Testis (tissue), 3 donors: ENCODE measurements around the gene TNRC6B. TPM values are rescaled to one million over a fixed set of nuclear protein-coding genes. Genes with fewer than 3 reads are reported as not detected.

ENCODE experiments used
- DNase-seq: peaks from one replicate; pipeline ENCODE4 v3.0.0-alpha.2; 2019
- H3K27ac ChIP-seq, 2 donors: fragments of 200-600 bp; sonication (generic); one replicate each; pipeline ENCODE4 v1.5.1; 2019
- H3K27me3 ChIP-seq: fragments of 200-600 bp; sonication (generic); one replicate; pipeline ENCODE4 v1.5.1; 2019
- H3K36me3 ChIP-seq: fragments of 200-600 bp; sonication (generic); one replicate; pipeline ENCODE4 v1.5.1; 2017; ENCODE audit warnings: low read depth; ENCODE audit errors: missing control alignments
- H3K4me1 ChIP-seq: fragments of 200-600 bp; sonication (generic); one replicate; pipeline ENCODE4 v1.5.1; 2019
- H3K4me3 ChIP-seq, 2 donors: fragments of 200-600 bp; sonication (generic); one replicate each; pipeline ENCODE4 v1.5.1; 2017 to 2019
- H3K9me3 ChIP-seq: fragments of 200-600 bp; sonication (generic); one replicate; pipeline ENCODE4 v1.5.1; 2017
- CTCF ChIP-seq, 3 experiments: fragments of 450-650 bp in 2 of 3; fragments of 200-600 bp in 1 of 3; sonication (generic) in 1 of 3; IDR thresholded peaks; one replicate each; pipeline ENCODE4 v1.5.1; 2016 to 2019; ENCODE audit warnings: antibody characterized with exemption in 3 of 3, mild to moderate bottlenecking in 2 of 3, moderate library complexity in 1 of 3
- POLR2A ChIP-seq: fragments of 450-650 bp; IDR thresholded peaks from one replicate; pipeline ENCODE4 v1.6.1; 2017; ENCODE audit warnings: antibody characterized with exemption, mild to moderate bottlenecking, moderate library complexity
- WGBS, 2 donors: methylation state at CpG; one replicate each; pipeline ENCODE4 v1.1.5; 2018; 5-methylcytosine and 5-hydroxymethylcytosine counted together
- intact Hi-C: fragments of 100-400 bp; cut with DNase I; formaldehyde crosslinking; loops from one replicate; pipeline ENCODE4 v1.15.1; 2023; ENCODE audit warnings: low total_unique reads
- polyA plus RNA-seq: library from polyadenylated mRNA; stranded (reverse); fragments of 350-450 nt; fragmentation: Illumina TruSeq; extraction: RNeasy Lipid Tissue Mini Kit (QIAGEN cat#74804); gene quantifications from one replicate; pipeline ENCODE4 v1.2.3, GENCODE V29; 2014; ENCODE audit warnings: low read depth, low replicate concordance; ENCODE audit not compliant: insufficient read depth
- total RNA-seq, 2 donors: library from RNA; depleted of rRNA; stranded (reverse); fragments of >200 nt; gene quantifications; one replicate each; pipeline ENCODE4 v1.2.3, GENCODE V29; 2016

The TNRC6B gene
- total and polyA plus RNA-seq, 3 donors from 2014 or later = 49.2 to 122 (median 79.7) TPM

- no peak overlapping the region for H3K27ac ChIP-seq
- DNase-seq = no peak
- intact Hi-C loops = no loop called here
- H3K4me1 ChIP-seq = no peaks in the 10 kb centered on the region
- WGBS, 2 donors = 63 to 71% methylated on average over 3 of the region's 3 CpGs
- TF ChIP-seq POLR2A (no peak), CTCF (IDR thresholded peaks at IDR 0.05) (no peak)
- no peaks in the 10 kb centered on the region for H3K9me3 ChIP-seq
- no peak overlapping the region for H3K4me3 ChIP-seq
- no peaks in the 10 kb centered on the region for H3K36me3 ChIP-seq
- H3K27me3 ChIP-seq = no peaks in the 10 kb centered on the region
These were observed 206.2 kb downstream of the TNRC6B start for GRCh38 chr22:40383905-40384304.

- intact Hi-C loops = no loop called here
- H3K36me3 ChIP-seq = no peaks in the 10 kb centered on the region
- H3K27ac ChIP-seq = no peak overlapping the region
- H3K27me3 ChIP-seq = no peaks in the 10 kb centered on the region
- 83 to 89% methylated on average over 10 of the region's 10 CpGs for WGBS, 2 donors
- no peak overlapping the region for H3K4me3 ChIP-seq
- no peak for DNase-seq
- TF ChIP-seq CTCF (IDR thresholded peaks at IDR 0.05) = no peak
- no peak for TF ChIP-seq POLR2A
- H3K4me1 ChIP-seq = no peaks in the 10 kb centered on the region
- no peaks in the 10 kb centered on the region for H3K9me3 ChIP-seq
These were observed 207.5 kb downstream of the TNRC6B start for GRCh38 chr22:40385036-40385782.

Other genes starting within 250 kb of the TNRC6B start
- under 1 TPM; 0.43 to 0.47 TPM for gene TMA7B, start 217.5 kb upstream of the TNRC6B start, total RNA-seq
- gene TMA7B, start 217.5 kb upstream of the TNRC6B start, polyA plus RNA-seq = not detected
- 10 to 100 TPM; 30.2 to 41.1 TPM for gene FAM83F, start 183.0 kb upstream of the TNRC6B start, total RNA-seq
- gene FAM83F, start 183.0 kb upstream of the TNRC6B start, polyA plus RNA-seq = 57.7 TPM
- 100 to 1,000 TPM in 1 of 2 donors, 10 to 100 TPM in 1; 78.9 to 102 TPM for gene ADSL, start 168.6 kb downstream of the TNRC6B start, total RNA-seq
- 72.4 TPM for gene ADSL, start 168.6 kb downstream of the TNRC6B start, polyA plus RNA-seq
- gene SGSM3, start 192.7 kb downstream of the TNRC6B start, total RNA-seq = 10 to 100 TPM; 75.8 to 84.7 TPM
- 92.8 TPM for gene SGSM3, start 192.7 kb downstream of the TNRC6B start, polyA plus RNA-seq